ENCODE results near the gene NRP1.

GRCh38 chr10:33133557-33133956 lies 200.9 kb downstream of the NRP1 start:
- TF ChIP-seq, protein P1, sequence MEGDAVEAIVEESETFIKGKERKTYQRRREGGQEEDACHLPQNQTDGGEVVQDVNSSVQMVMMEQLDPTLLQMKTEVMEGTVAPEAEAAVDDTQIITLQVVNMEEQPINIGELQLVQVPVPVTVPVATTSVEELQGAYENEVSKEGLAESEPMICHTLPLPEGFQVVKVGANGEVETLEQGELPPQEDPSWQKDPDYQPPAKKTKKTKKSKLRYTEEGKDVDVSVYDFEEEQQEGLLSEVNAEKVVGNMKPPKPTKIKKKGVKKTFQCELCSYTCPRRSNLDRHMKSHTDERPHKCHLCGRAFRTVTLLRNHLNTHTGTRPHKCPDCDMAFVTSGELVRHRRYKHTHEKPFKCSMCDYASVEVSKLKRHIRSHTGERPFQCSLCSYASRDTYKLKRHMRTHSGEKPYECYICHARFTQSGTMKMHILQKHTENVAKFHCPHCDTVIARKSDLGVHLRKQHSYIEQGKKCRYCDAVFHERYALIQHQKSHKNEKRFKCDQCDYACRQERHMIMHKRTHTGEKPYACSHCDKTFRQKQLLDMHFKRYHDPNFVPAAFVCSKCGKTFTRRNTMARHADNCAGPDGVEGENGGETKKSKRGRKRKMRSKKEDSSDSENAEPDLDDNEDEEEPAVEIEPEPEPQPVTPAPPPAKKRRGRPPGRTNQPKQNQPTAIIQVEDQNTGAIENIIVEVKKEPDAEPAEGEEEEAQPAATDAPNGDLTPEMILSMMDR (IDR thresholded peaks at IDR 0.05): no peak
- TF ChIP-seq POLR2A (IDR thresholded peaks at IDR 0.05): no peak
